HEK293 (cell line): ENCODE results near the gene JPH2.

ENCODE experiments used
- CTCF ChIA-PET: fragments of 350-600 bp; formaldehyde crosslinking; extraction: SDS; loops from one replicate; lab custom pipeline; 2021; ENCODE audit warnings: antibody characterized with exemption; lab: Yijun Ruan, JAX
- POLR2A ChIA-PET: fragments of 300-600 bp; formaldehyde crosslinking; extraction: SDS; loops from one replicate; lab custom pipeline; 2020; ENCODE audit warnings: antibody characterized with exemption, inconsistent platforms; lab: Yijun Ruan, JAX
- H3K27ac ChIP-seq: fragments of 200-500 bp; sonication (Bioruptor generic); 2 replicates; pipeline ENCODE4 v1.5.1; 2014; ENCODE audit warnings: low read depth, low read length, control low read depth, inconsistent platforms; ENCODE audit errors: extremely low read depth
- H3K36me3 ChIP-seq, 2 experiments: fragments of 200-500 bp in 1 of 2; sonication (Bioruptor generic) in 1 of 2; 1 replicate in 1 of 2; 2 replicates in 1 of 2; pipeline ENCODE4 v1.5.1; 2014 to 2017; ENCODE audit warnings: inconsistent platforms in 2 of 2, low read length in 2 of 2; ENCODE audit not compliant: control insufficient read depth in 2 of 2, insufficient read depth in 1 of 2
- H3K4me1 ChIP-seq: fragments of 200-500 bp; sonication (Bioruptor generic); 2 replicates; pipeline ENCODE4 v1.5.1; 2014; ENCODE audit warnings: mild to moderate bottlenecking, low read length, inconsistent platforms; ENCODE audit not compliant: control insufficient read depth, insufficient read depth
- H3K4me3 ChIP-seq: 2 replicates; pipeline ENCODE4 v1.5.1; 2011; ENCODE audit warnings: low read depth, mild to moderate bottlenecking, control low read depth, low read length, moderate library complexity
- H3K9me3 ChIP-seq: fragments of 200-500 bp; sonication (Bioruptor generic); 2 replicates; pipeline ENCODE4 v1.5.1; 2014; ENCODE audit warnings: low read depth, low read length, inconsistent platforms; ENCODE audit not compliant: control insufficient read depth, insufficient read depth
- BCL11A ChIP-seq: fragments of 450-650 bp; formaldehyde crosslinking; IDR thresholded peaks from 2 replicates; pipeline ENCODE4 v1.5.1; 2016; ENCODE audit warnings: low read depth, missing biosample characterization, missing genetic modification characterization
- EGR2 ChIP-seq: fragments of 450-650 bp; formaldehyde crosslinking; IDR thresholded peaks from 2 replicates; pipeline ENCODE4 v1.5.1; 2016; ENCODE audit warnings: low read depth, missing biosample characterization, missing genetic modification characterization
- GFI1B ChIP-seq: fragments of 450-650 bp; formaldehyde crosslinking; IDR thresholded peaks from 2 replicates; pipeline ENCODE4 v1.5.1; 2016; ENCODE audit warnings: missing biosample characterization, missing genetic modification characterization
- GLIS1 ChIP-seq: fragments of 450-650 bp; formaldehyde crosslinking; IDR thresholded peaks from 2 replicates; pipeline ENCODE4 v1.5.1; 2016; ENCODE audit warnings: missing biosample characterization, missing genetic modification characterization
- HOXC10 ChIP-seq: sonication (generic); formaldehyde crosslinking; IDR thresholded peaks from 2 replicates; pipeline ENCODE4 v1.8.1; 2023; ENCODE audit warnings: mild to moderate bottlenecking, missing genetic modification reagents
- MYNN ChIP-seq: fragments of 450-650 bp; formaldehyde crosslinking; IDR thresholded peaks from 2 replicates; pipeline ENCODE4 v1.5.1; 2016; ENCODE audit warnings: missing biosample characterization, missing genetic modification characterization, borderline replicate concordance
- TRIM28 ChIP-seq: IDR thresholded peaks from 2 replicates; pipeline ENCODE4 v1.6.1; 2011; ENCODE audit warnings: low read length, control low read depth, borderline replicate concordance
- ZBTB21 ChIP-seq: fragments of 450-650 bp; formaldehyde crosslinking; IDR thresholded peaks from 2 replicates; pipeline ENCODE4 v1.5.1; 2017; ENCODE audit warnings: missing biosample characterization, missing genetic modification characterization
- ZFHX2 ChIP-seq: fragments of 450-650 bp; formaldehyde crosslinking; conservative IDR thresholded peaks from 2 replicates; pipeline ENCODE4 v1.5.1; 2016; ENCODE audit warnings: missing biosample characterization, missing genetic modification characterization
- ZFP37 ChIP-seq: fragments of 450-650 bp; formaldehyde crosslinking; IDR thresholded peaks from 2 replicates; pipeline ENCODE4 v1.5.1; 2016; ENCODE audit warnings: missing biosample characterization, missing genetic modification characterization
- ZNF155 ChIP-seq: fragments of 450-650 bp; formaldehyde crosslinking; IDR thresholded peaks from 2 replicates; pipeline ENCODE4 v1.5.1; 2016; ENCODE audit warnings: missing biosample characterization, missing genetic modification characterization
- ZNF404 ChIP-seq: fragments of 450-650 bp; formaldehyde crosslinking; IDR thresholded peaks from 2 replicates; pipeline ENCODE4 v1.5.1; 2017; ENCODE audit warnings: missing biosample characterization, missing genetic modification characterization
- ZNF416 ChIP-seq: fragments of 450-650 bp; formaldehyde crosslinking; IDR thresholded peaks from 2 replicates; pipeline ENCODE4 v1.5.1; 2016; ENCODE audit warnings: missing biosample characterization, missing genetic modification characterization
- ZNF423 ChIP-seq: fragments of 450-650 bp; formaldehyde crosslinking; IDR thresholded peaks from 2 replicates; pipeline ENCODE4 v1.5.1; 2016; ENCODE audit warnings: missing biosample characterization, missing genetic modification characterization
- ZNF426 ChIP-seq: fragments of 450-650 bp; formaldehyde crosslinking; IDR thresholded peaks from 2 replicates; pipeline ENCODE4 v1.5.1; 2017; ENCODE audit warnings: missing biosample characterization, missing genetic modification characterization, mild to moderate bottlenecking, inconsistent platforms, moderate library complexity
- ZNF514 ChIP-seq: fragments of 450-650 bp; formaldehyde crosslinking; IDR thresholded peaks from 2 replicates; pipeline ENCODE4 v1.5.1; 2016; ENCODE audit warnings: missing biosample characterization, missing genetic modification characterization
- ZNF518A ChIP-seq: fragments of 450-650 bp; formaldehyde crosslinking; conservative IDR thresholded peaks from 2 replicates; pipeline ENCODE4 v1.5.1; 2016; ENCODE audit warnings: low read depth, missing biosample characterization, missing genetic modification characterization
- ZNF654 ChIP-seq: fragments of 450-650 bp; formaldehyde crosslinking; IDR thresholded peaks from 2 replicates; pipeline ENCODE4 v1.5.1; 2016; ENCODE audit warnings: low read depth, missing biosample characterization, missing genetic modification characterization
- ZNF670 ChIP-seq: fragments of 450-650 bp; formaldehyde crosslinking; IDR thresholded peaks from 2 replicates; pipeline ENCODE4 v1.5.1; 2016; ENCODE audit warnings: missing biosample characterization, missing genetic modification characterization, low read depth
- ZNF777 ChIP-seq: fragments of 450-650 bp; formaldehyde crosslinking; IDR thresholded peaks from 2 replicates; pipeline ENCODE4 v1.5.1; 2017; ENCODE audit warnings: missing biosample characterization, missing genetic modification characterization, borderline replicate concordance
- TF ChIP-seq, protein P1 (sequence below): fragments of 450-650 bp; formaldehyde crosslinking; IDR thresholded peaks from 2 replicates; pipeline ENCODE4 v1.5.1; 2016; ENCODE audit warnings: missing biosample characterization, missing genetic modification characterization
- TF ChIP-seq, protein P2 (sequence below): fragments of 450-650 bp; formaldehyde crosslinking; IDR thresholded peaks from 2 replicates; pipeline ENCODE4 v1.5.1; 2016; ENCODE audit warnings: missing biosample characterization, missing genetic modification characterization

The JPH2 gene

DNA sequence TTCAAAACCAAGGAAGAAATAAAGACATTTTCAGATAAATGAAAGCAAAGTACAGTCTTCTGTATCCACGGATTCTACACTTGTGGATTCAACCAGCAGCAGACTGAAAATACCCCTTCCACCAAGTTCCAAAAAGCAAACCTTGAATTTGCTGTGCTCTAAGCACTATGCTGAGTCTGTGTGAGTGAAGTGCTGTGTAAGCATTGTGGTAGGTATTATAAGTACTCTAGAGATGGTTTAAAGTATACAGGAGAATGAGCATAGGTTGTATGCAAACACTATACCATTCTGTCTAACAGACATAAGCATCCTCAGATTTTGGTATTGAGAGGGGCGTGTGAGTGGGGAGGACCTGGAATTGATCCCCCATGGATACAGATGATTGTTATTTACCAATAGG, 14.0 kb upstream of the JPH2 start (continued):
- no peak for TF ChIP-seq ZNF514 (tag by site-specific recombination)
- no peak for TF ChIP-seq EGR2 (tag by site-specific recombination)
- TF ChIP-seq ZNF777 (tag by site-specific recombination): no peak
- TF ChIP-seq ZNF423: no peak
- TF ChIP-seq MYNN: no peak

GRCh38 chr20:44200371-44200770, 13.4 kb upstream of the JPH2 start:
- TF ChIP-seq ZNF670 (tag by site-specific recombination) (no peak), ZNF404 (no peak), HOXC10 (CRISPR knock-in tag) (no peak), ZBTB21 (tag by site-specific recombination) (no peak), GLIS1 (no peak), ZNF514 (tag by site-specific recombination) (no peak), ZNF155 (no peak), TRIM28 (no peak), ZFHX2 (tag by site-specific recombination) (no peak), BCL11A (tag by site-specific recombination) (no peak), ZFP37 (tag by site-specific recombination) (no peak), ZNF416 (tag by site-specific recombination) (no peak), ZNF518A (tag by site-specific recombination) (no peak), ZNF426 (no peak), GFI1B (tag by site-specific recombination) (no peak), ZNF654 (tag by site-specific recombination) (no peak)
- TF ChIP-seq, protein P1, sequence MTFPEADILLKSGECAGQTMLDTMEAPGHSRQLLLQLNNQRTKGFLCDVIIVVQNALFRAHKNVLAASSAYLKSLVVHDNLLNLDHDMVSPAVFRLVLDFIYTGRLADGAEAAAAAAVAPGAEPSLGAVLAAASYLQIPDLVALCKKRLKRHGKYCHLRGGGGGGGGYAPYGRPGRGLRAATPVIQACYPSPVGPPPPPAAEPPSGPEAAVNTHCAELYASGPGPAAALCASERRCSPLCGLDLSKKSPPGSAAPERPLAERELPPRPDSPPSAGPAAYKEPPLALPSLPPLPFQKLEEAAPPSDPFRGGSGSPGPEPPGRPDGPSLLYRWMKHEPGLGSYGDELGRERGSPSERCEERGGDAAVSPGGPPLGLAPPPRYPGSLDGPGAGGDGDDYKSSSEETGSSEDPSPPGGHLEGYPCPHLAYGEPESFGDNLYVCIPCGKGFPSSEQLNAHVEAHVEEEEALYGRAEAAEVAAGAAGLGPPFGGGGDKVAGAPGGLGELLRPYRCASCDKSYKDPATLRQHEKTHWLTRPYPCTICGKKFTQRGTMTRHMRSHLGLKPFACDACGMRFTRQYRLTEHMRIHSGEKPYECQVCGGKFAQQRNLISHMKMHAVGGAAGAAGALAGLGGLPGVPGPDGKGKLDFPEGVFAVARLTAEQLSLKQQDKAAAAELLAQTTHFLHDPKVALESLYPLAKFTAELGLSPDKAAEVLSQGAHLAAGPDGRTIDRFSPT: no peak
- TF ChIP-seq, protein P2, sequence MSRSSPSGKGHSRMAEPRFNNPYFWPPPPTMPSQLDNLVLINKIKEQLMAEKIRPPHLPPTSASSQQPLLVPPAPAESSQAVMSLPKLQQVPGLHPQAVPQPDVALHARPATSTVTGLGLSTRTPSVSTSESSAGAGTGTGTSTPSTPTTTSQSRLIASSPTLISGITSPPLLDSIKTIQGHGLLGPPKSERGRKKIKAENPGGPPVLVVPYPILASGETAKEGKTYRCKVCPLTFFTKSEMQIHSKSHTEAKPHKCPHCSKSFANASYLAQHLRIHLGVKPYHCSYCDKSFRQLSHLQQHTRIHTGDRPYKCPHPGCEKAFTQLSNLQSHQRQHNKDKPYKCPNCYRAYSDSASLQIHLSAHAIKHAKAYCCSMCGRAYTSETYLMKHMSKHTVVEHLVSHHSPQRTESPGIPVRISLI (tag by site-specific recombination): no peak
- Histone ChIP-seq H3K4me3 (no peak overlapping the region), H3K4me1 (no peaks in the 10 kb centered on the region), H3K9me3 (no peaks in the 10 kb centered on the region), H3K36me3 (peaks cover 22 to 87% of the 10 kb centered on the region in 2 experiments), H3K27ac (no peak overlapping the region)
- ChIA-PET POLR2A (no interaction called here), CTCF (interaction anchor here (0.6 kb wide), 1 partner anchor 131 kb away, joined by 3 read pairs; no protein-coding TSS in a partner anchor)
